Activated CD4-positive, alpha-beta T cell treated with anti-CD3 and anti-CD28 coated beads for 1 hour (primary cell): ENCODE measurements around the gene PIP5K1B.

Source experiments
- DNase-seq: peaks from one replicate; pipeline ENCODE4 v3.0.0-alpha.2; 2020

Gene PIP5K1B

DNA sequence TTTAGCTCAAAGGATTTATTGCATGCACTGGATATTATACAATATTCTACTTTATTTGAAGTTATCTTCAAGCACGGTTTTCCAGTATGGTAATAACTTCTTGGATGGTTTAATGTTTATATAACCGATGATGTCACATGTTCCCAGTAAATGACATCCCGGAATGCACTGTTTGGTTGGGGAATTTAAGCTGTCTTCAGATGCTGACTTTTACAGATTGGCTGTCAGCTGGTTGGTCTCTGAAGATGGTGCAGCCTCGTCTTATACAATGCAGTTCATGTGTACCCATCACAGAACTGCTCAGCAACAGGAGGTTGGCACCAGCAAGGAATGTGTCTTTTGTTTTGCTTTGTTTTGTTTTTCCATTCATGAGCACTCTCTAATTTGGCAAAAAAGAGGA lies 165.0 kb downstream of the PIP5K1B start:
- no peak for DNase-seq

DNA sequence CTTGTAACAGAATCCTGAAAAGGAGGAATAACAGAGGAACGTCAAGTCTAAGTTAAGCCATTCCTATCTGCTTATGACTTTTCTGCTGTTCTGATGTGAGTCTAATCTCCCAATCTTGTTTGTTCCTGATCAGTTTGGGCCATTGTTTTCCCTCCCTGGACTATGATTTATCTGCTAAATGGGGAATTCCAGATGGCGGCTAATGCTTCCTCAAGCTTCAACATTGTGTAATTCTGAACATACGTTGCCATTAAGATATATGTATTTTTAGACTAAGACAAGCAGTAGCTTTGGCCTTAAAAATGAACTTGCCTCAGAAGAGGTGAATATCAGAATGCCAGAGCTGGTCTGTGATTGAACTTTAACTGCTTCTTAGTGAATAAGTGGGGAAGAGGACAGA lies 166.2 kb downstream of the PIP5K1B start:
- no peak for DNase-seq

DNA sequence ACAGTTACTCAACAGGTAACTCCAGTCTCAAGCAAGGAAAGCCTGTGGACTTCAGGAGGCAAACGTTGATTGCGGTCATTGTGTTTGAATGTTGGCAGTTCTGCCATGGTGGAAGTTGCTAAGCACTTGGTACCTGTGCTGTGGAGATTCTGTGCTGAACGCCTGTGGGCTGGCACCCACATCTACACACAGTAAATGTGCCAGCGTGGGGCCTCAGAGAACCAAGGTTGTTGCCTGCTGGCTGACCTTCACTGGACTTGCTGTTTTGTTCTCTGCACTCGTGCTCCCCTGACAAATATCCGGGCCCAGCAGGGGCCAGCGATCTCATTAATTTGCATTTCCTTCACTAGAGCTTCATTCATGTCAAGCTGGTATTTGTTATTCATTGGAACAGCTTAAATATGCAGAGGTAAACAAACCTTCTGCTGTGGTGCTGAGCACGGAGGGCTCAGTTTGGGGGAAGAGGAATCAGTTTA lies 167.0 kb downstream of the PIP5K1B start:
- DNase-seq: no peak

DNA sequence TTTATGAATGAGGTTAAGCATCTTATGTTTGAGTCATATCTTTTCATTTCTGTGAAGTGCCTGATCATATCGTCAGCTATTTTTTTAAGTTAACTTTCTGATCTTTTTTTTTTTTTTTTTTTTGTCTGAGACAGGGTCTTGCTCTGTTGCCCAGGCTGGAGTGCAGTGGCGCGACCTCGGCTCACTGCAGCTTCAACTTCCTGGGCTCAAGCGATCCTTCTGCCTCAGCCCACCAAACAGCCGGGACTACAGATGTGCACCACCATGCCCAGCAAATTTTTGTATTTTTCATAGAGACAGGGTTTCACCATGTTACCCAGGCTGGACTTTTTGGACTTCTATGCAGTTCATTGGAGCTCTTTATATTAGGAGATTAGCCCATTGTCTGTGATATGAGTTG lies 168.1 kb downstream of the PIP5K1B start:
- no peak for DNase-seq

DNA sequence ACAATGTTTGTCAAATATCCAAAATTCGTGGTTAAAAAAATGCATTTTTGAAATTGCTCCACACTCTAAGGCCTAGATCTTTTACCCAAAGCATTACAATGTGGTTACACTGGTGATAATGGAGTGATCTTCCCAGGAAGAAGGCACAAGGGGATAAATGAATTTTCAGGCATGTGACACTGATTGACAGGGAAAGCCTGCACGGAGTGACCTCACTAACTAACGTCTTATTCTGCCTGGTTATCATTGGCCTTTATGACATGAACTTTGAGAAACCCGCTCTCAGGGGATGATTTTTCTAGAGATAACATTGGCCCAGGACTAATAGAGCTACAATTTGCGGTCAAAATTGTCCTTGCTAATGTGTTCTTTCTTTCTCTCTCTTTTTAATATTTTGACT lies 171.2 kb downstream of the PIP5K1B start:
- no peak for DNase-seq

DNA sequence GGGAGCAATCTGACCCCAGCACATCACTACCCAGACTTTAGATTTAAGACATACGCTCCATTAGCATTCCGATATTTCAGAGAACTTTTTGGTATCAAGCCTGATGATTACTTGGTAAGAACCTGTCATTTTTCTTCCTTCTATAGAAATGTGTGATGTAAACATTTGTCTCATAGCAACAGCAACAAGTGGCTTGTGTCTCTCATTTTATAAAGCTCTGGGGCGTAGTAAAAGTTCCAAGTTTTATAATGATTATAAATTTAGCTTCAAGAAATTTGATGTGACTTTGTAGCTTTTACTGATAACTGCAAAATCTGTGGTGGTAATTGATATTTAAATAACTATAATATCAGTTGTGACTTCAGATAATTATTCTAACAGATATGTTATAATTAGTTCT lies 171.6 kb downstream of the PIP5K1B start:
- no peak for DNase-seq

DNA sequence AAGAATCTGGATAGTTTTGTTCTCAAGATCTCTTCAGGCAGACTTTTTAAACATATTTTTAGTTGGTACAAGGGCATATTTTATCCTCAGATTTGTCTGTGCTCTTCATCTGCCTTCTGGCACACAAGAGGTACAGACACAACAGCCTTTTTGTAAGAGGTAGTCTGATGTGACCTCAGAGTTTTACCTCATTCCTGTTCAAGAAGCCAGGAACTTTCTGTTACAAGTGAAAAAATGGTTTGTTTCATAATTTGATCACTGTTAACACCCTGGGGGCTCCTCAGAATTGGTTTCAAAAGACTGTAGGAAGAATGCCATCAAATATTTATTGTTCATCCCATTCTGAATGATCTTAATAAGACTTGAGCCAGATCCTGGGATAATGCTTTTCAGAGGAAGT lies 172.2 kb downstream of the PIP5K1B start:
- DNase-seq: no peak

DNA sequence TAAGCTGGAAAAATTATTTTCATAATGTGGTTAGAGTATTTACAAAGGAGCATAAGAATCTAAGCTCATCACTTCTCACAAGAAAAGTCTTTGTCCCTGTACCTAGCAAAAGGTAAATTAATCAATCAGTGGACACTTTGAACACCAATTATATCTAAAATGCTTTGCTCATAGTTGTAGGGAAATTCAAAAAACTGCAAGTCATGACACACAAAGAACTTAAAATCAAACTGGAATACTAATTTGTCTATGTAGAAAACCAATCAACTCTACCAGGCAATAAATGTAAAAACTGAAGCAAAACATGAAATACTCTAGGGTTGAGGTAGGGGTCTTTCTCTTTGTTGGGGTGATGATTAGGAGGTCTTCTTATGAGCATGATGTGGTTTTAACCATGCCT lies 173.4 kb downstream of the PIP5K1B start:
- DNase-seq: no peak

DNA sequence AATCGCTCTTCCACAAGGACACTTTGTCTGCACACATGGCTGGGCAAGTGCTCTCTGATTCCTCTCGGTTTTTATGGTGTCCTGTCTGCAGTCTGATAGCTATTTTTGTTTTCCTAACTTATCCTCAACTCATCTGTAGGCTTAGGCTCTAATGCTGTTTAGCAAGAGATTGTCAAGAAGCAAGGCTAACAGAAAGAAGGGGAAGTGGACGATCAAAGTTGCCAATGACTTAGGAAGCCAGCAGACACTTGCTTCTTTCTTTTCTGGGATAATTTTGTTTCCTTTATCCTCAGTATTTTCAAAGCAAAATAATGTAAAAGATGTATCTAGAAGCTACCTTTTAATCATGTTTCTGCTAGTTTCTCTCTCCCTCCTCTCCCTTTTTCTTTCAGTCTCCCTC lies 178.2 kb downstream of the PIP5K1B start:
- no peak for DNase-seq

DNA sequence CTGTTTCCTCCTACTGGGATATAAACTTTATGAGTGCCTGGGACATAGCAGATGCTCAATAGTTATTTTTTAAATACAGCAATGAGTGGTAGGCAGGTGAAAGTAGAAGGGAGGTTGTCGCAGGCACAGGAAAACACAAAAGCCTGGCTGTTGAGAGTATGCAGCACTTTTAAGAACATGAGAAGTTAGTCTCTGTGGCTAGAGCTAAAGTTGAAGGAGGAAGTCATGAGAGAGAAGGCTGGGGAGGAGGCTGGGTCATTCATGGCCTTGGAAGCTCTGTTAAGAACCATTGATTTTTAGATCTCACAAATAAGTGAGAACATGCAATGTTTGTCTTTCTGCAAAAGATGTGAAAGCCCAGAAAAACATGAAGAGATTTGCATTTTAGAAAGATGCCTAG lies 182.2 kb downstream of the PIP5K1B start:
- DNase-seq: no peak

DNA sequence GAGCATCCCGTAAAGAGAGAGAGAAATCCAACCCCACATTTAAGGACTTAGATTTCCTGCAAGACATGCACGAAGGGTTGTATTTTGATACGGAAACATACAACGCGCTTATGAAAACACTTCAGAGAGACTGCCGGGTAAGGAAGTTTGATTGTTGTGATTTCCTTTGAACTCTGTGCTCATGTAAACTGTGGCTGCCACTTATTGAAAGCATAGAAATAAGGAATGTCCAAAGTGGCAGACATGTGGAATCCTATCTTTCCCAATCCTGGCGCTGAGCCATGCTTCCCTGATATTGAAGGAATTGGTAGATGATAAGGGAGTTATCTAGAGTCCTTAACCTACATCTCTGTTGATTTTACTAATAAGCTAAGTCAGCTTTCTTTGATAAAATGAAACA lies 189.5 kb downstream of the PIP5K1B start:
- no peak for DNase-seq

DNA sequence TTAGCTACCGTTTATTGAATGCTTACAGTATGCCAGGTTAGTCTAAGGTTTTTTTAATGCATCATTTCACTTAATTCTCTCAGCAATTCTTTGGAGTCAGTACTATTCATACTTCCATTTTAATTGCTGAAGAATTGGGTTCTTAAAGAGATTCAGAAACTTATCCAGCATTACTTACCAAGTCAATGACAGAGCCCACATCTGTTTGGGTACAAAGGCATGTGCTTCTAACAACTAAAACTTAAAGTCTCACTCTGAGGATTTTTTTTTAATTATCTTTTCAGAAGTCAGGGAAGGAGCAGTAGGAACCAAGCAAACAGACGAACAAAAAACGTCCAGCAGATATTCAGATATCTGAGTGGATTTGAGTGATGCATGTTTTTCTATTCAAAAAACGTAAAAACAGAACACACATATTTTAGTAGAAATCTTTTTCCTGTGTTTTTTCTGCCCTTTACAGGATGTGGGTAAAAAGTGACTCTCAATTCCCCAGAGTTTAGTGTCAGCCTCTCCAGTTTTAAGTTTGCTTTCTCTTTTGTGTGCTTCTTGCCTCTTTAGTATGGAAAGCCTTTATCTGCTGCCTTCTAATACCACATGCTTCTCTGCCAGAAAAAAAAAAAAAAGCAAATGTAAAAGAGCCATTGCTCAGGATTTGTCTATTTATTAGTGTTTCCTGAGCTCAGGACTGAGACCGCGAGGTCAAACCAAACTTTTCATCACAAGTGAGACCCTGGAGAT lies 190.9 kb downstream of the PIP5K1B start:
- no peak for DNase-seq

DNA sequence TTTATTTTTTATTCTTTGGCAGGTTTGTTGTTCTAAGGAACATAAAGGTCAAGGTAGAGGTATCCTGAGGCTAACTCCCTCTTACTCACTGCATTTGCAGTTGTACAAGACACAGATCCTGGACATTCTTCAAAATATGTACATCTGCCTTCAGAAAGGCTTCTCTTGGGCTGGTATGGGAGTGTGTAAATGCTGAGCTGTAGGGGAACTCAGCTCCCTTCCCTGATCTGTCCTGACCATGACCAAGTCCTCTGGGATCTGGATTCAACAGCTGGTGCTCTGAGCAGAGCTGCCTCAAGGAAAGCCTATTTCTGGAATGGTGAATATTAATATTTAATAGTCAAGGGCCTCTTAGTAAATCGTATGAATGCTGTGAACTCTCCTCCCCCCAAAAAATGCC lies 191.4 kb downstream of the PIP5K1B start:
- DNase-seq: no peak

DNA sequence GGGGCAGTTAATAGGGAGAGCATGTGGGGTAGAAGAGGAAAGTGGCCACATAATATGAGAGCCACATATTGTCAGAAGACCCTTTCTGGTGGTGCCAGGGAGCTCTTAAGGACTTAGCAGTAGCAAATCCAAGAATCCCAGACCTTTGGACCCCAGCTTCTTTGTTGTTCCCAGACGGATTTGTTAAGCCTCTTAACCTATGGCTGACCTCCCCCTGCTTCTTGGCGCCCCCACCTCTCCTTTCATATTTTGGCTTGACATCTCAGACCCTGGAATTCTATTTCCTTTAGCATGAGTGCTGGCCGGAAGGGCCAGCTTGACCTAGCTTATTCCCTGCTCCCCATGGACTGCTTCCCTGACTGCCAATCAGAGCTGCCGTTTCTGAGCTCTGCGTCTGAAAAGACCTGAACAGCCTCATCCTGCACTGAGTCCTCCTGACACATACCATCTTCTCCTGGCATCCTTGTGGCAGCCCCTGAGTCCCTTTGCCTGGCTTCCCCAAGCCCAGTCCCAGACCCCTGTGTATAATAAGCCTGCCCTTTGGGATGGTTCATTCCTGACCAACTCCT lies 192.6 kb downstream of the PIP5K1B start:
- no peak for DNase-seq

DNA sequence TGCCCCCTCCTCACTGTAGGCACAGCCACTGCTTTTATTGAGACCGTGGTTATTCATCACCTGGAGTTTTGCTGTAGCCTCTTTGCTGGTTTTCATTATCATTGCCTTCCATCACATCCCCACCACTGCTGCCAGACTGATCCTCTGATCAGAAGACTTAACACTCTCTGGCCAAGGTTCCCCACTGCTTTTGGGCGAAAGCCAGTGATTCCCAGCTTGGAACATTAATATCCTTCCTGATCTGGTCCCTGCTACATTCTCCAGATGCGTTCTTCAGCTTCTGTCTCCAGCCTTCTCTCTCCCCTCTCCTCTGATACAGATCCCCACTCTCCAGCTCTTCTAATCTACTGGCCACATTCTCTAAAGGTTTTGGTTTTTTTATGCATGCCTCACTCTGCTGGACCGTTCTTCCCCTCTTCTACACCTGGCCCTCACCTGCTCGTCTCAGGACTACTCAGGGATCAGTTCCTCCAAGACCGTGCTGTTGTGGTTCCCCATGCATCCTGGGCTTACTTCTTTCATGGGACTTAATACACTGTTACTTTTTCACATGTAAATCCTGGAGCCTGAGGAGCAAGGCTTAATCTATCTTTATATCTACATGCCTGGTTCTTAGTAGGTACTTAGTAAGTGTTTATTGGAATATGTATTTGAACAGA lies 193.9 kb downstream of the PIP5K1B start:
- DNase-seq: no peak

DNA sequence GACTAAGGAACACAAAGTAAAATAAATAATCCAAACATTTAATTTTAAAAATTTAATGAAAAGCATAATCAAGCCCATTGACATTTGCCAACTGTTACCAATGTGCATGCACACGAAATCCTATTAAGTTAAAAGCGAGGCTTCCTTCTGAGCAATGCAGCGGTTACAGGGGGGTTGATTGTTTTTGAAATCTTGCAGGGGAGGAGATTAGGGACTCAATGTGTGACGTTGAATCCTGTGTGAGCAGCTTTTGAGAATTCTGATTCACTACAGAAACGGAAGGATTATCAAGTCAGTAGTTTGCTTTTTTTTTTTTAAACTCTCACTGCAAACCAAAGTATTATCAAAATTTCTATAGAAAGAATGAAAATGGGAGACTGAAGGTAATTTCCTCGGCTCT lies 199.4 kb downstream of the PIP5K1B start:
- no peak for DNase-seq

DNA sequence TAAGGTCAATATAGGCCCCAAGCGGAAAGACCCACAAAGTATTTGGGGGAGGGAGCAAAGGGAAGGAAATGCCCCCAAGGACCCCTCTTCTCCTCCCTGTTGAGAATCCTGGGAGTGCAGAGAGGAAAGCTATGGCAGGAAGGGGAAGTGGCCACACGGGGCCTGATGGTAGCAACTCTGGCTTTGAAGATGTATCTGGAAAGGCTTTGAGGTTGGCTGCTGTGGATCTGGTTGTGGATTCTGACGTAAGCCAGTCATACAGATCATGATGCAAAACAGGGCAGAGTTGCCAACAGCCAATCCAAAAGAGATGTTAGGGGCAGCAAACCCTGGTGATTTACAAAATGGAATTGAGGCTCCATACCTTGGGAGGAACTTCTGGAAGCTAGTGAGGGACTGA lies 200.1 kb downstream of the PIP5K1B start:
- no peak for DNase-seq

DNA sequence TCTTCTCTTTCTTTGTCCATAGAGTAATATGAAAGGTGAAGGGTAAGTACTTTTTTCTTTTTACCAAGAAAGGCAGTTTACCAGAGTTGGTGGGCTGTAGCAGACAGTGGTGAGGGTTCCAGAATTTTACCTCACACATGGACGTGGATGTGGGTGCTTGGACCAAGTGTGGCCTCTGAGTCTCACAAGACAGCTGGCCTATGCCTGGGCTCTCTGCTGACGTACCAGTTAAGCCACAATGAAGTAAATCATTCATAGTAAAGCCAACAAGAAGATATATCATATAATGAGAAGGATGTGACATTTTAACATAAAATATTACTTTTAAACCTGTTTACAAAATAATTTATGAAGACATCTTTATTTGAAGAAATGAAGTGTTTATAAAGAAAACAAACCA lies 202.9 kb downstream of the PIP5K1B start:
- DNase-seq: no peak

DNA sequence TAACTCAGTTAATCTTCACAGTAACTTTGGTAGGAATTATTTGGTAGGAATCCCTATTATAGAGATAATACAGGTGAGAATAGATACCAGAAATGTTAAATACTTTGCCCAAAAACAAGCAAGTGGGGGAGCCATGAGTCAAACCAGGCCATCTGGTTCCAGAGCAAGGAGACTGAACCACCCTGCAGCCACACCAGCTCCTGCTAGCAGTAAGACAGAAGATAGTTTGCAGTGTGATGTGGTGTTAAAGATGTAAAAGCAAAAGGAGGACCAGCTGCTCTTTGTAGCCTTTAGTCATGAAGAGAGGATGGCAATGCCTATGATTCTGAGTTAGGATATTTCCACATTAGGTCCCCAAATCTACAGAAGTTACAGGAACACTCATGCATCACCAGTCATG lies 207.5 kb downstream of the PIP5K1B start:
- DNase-seq: no peak

DNA sequence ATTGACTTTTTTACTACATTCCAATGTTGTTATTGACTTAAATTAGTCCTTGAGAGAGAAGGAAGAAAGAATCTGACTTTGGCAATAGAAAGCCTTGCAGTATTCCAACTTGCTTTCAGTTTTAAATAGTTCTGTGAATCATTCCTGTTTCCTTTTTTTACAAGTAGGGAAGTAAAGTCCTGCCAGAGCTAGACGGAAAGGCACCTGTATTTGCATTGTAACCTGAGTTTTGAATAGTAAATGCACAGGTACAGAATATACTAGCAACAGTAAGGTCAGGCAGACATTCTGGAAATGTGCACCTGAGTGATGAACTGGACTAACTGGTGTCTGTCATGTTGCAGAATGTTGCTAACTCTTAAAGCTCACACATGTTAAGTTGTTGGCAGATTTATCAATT lies 208.0 kb downstream of the PIP5K1B start:
- DNase-seq: no peak

DNA sequence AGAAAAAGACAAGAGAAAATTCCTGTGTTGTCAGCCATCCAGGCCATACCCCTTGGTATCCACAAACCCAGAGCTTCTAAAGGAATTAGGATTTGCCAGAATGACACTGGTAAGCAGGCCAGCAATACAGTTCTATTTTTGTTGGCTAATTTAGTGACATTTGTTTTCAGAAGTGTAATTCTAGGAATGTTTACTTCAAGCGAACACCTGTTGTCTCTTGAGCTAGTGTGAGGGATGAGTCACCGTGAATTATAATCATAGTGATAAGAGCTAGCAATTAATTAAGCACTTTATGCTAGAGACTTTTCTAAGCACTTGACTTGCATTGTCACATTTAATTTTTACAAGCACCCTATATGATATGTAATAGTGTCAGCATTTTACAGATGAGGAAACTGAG lies 209.7 kb downstream of the PIP5K1B start:
- no peak for DNase-seq

DNA sequence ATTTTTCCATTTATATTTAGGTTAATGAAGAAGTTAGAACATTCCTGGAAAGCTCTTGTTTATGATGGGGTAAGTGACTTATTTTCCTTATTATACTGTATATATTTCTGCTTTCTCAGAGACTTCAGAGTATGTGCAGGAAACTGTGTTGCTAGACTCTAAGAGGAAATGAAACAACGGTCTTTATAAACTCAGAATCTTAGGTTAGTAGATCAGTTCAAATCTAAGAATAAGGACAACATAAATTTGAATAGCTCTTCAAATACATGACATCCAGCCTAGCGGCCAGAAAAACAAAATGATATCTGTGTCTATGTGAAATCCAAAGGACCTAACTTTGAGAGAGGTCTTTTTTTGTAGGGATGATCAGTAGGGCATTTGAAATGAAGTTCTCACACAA lies 214.6 kb downstream of the PIP5K1B start:
- DNase-seq: no peak

DNA sequence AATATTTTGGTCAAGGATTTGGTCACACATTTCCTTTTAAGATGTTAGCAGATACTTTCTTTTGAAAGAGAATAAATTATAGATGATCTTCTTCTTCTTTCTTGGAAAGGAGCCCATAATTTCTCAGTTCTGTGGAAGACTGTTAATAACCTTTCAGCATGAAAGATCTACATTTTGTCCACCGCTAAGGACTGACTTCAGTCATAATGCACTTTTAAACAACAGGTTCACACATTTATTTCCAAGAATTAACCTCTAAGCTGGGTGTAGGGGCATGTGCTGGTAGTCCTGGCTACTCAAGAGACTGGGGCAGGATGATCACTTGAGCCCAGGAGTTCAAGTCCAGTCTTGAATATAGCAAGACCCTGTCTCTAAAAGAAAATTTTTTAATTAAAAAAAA lies 215.9 kb downstream of the PIP5K1B start:
- no peak for DNase-seq

DNA sequence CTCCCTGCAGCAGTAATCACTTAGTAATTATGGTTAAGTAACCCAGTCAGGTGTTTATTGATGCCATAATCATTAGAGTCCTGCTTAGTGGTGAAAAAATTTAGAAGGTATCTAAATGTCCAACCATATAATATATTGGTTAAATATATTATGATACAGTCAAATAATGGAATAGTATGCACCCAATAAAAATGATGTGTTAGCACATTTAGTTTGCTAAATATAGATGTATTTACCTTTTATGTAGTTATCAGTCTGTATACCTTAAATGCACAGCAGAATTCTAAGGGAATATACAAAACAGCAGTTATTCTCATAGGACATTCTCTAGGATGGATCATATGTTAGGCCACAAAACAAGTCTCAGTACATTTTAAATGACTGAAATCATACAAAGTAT lies 218.4 kb downstream of the PIP5K1B start:
- no peak for DNase-seq

DNA sequence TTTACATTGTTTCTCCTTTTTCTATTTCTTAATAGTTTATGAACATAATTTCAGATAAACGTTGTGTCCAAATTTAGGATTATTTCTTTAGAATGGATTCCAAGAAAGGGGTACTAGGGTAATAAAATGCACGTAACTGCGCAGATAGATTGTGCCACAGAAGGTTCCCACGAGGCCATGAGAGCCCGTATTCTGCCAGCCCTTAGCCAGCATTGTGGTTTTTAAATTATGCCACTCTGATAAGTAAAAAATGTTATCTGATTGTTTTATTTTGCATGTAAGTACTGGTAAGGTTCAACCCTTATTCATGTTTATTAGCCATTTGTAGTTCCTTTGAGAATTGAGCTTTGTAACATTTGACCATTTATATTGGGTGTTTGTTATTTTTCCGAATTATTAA lies 220.1 kb downstream of the PIP5K1B start:
- DNase-seq: no peak
